Measurements from ENCODE around the gene NTN5. TPM values are rescaled to one million over a fixed set of nuclear protein-coding genes. Genes with fewer than 3 reads are reported as not detected.

Gene NTN5
- total RNA-seq, 1 donor from 2014 or later, result 1.8 TPM

- TF ChIP-seq CTCF (IDR thresholded peaks at IDR 0.05; ENCODE audit: partially characterized antibody, unreplicated experiment), result no peak
- no peak for DNase-seq
- no peaks in the 10 kb centered on the region for H3K36me3 Mint-ChIP-seq (ENCODE audit: unreplicated experiment)
- H3K4me1 Mint-ChIP-seq (ENCODE audit: low read depth, unreplicated experiment), result peaks cover 9% of the 10 kb centered on the region
- peaks cover 3% of the 10 kb centered on the region for H3K27me3 Mint-ChIP-seq (ENCODE audit: unreplicated experiment)
- no peak overlapping the region for H3K27ac Mint-ChIP-seq (ENCODE audit: unreplicated experiment)
- peaks cover 5% of the 10 kb centered on the region for H3K9me3 Mint-ChIP-seq (ENCODE audit: unreplicated experiment)
- H3K4me3 Mint-ChIP-seq (ENCODE audit: unreplicated experiment), result no peak overlapping the region
Measured at GRCh38 chr19:48673436-48674100, 751 bp upstream of the NTN5 start.

- H3K27me3 Mint-ChIP-seq (ENCODE audit: unreplicated experiment), result peaks cover 3% of the 10 kb centered on the region
- no peak for DNase-seq
- H3K4me1 Mint-ChIP-seq (ENCODE audit: low read depth, unreplicated experiment), result peaks cover 9% of the 10 kb centered on the region
- no peaks in the 10 kb centered on the region for H3K36me3 Mint-ChIP-seq (ENCODE audit: unreplicated experiment)
- TF ChIP-seq CTCF (IDR thresholded peaks at IDR 0.05; ENCODE audit: partially characterized antibody, unreplicated experiment), result no peak
- H3K27ac Mint-ChIP-seq (ENCODE audit: unreplicated experiment), result no peak overlapping the region
- H3K9me3 Mint-ChIP-seq (ENCODE audit: unreplicated experiment), result peaks cover 7% of the 10 kb centered on the region
- no peak overlapping the region for H3K4me3 Mint-ChIP-seq (ENCODE audit: unreplicated experiment)
Measured at GRCh38 chr19:48671446-48671995, 1.3 kb downstream of the NTN5 start.

GRCh38 chr19:48670699-48671445, 1.9 kb downstream of the NTN5 start:
- peaks cover 7% of the 10 kb centered on the region for H3K9me3 Mint-ChIP-seq (ENCODE audit: unreplicated experiment)
- H3K4me3 Mint-ChIP-seq (ENCODE audit: unreplicated experiment), result no peak overlapping the region
- peaks cover 3% of the 10 kb centered on the region for H3K27me3 Mint-ChIP-seq (ENCODE audit: unreplicated experiment)
- H3K36me3 Mint-ChIP-seq (ENCODE audit: unreplicated experiment), result no peaks in the 10 kb centered on the region
- H3K4me1 Mint-ChIP-seq (ENCODE audit: low read depth, unreplicated experiment), result peaks cover 9% of the 10 kb centered on the region
- TF ChIP-seq CTCF (IDR thresholded peaks at IDR 0.05; ENCODE audit: partially characterized antibody, unreplicated experiment), result no peak
- DNase-seq, result no peak
- no peak overlapping the region for H3K27ac Mint-ChIP-seq (ENCODE audit: unreplicated experiment)

GRCh38 chr19:48669903-48670668, 2.7 kb downstream of the NTN5 start:
- Mint-ChIP-seq H3K4me3 (ENCODE audit: unreplicated experiment) (no peak overlapping the region), H3K27ac (ENCODE audit: unreplicated experiment) (no peak overlapping the region), H3K4me1 (ENCODE audit: low read depth, unreplicated experiment) (peaks cover 7% of the 10 kb centered on the region), H3K27me3 (ENCODE audit: unreplicated experiment) (peaks cover 3% of the 10 kb centered on the region), H3K36me3 (ENCODE audit: unreplicated experiment) (no peaks in the 10 kb centered on the region), H3K9me3 (ENCODE audit: unreplicated experiment) (peaks cover 7% of the 10 kb centered on the region)
- no peak for TF ChIP-seq CTCF (IDR thresholded peaks at IDR 0.05; ENCODE audit: partially characterized antibody, unreplicated experiment)
- DNase-seq, result no peak

Measured in glutamatergic neuron (in vitro differentiated cells).